Left lung (tissue), 10 donors: ENCODE data around the gene TMEM131L. TPM values are rescaled to one million over a fixed set of nuclear protein-coding genes. Genes with fewer than 3 reads are reported as not detected.

Experiments used
- ATAC-seq: fragments of 200-7000 bp; cut with Tn5 transposase; one replicate; pipeline ENCODE4 v1.9.1; 2020; ENCODE audit warnings: moderate library complexity
- DNase-seq, 4 donors: peaks; one replicate each; pipeline ENCODE4 v3.0.0-alpha.2; 2013 to 2020
- H3K27ac ChIP-seq, 2 donors: fragments of 200-600 bp; sonication (generic) in 1 of 2; one replicate each; pipeline versions ENCODE4 v1.5.0 to v1.8.0; 2020 to 2021
- H3K27me3 ChIP-seq, 2 donors: fragments of 200-600 bp; sonication (generic) in 1 of 2; one replicate each; pipeline versions ENCODE4 v1.5.0 to v1.8.0; 2020 to 2021
- H3K36me3 ChIP-seq, 2 donors: fragments of 200-600 bp; sonication (generic) in 1 of 2; one replicate each; pipeline versions ENCODE4 v1.5.0 to v1.8.0; 2020 to 2021
- H3K4me1 ChIP-seq, 2 donors: fragments of 200-600 bp; one replicate each; pipeline ENCODE4 v1.8.0; 2021
- H3K4me3 ChIP-seq, 2 donors: fragments of 200-600 bp; sonication (generic) in 1 of 2; one replicate each; pipeline versions ENCODE4 v1.5.0 to v1.8.0; 2020 to 2021; ENCODE audit warnings: mild to moderate bottlenecking in 1 of 2
- H3K9me3 ChIP-seq, 2 donors: fragments of 200-600 bp; sonication (generic) in 1 of 2; one replicate each; pipeline versions ENCODE4 v1.5.0 to v1.8.0; 2020 to 2021
- CTCF ChIP-seq, 2 donors: fragments of 200-600 bp; sonication (generic) in 1 of 2; IDR thresholded peaks; one replicate each; pipeline versions ENCODE4 v1.5.0 to v1.8.0; 2021; ENCODE audit warnings: antibody characterized with exemption in 2 of 2
- intact Hi-C, 2 donors: fragments of 100-400 bp; cut with DNase I; formaldehyde crosslinking; loops; one replicate each; pipeline versions ENCODE4 v1.11.2 to v1.14.2; 2022
- polyA plus RNA-seq, 6 donors: library from polyadenylated mRNA; unstranded; fragments of 120-200 nt; gene quantifications; one replicate each; pipeline ENCODE4 v1.2.1, GENCODE V29; 2013; ENCODE audit not compliant: insufficient read length in 6 of 6
- total RNA-seq, 2 donors: library from RNA; stranded (reverse); fragmentation: NEBNext Ultra II Directional; extraction: Animal tissue kit (Norgen Biotek cat#: 25700); gene quantifications; one replicate each; pipeline ENCODE4 v1.2.1, GENCODE V29; 2021
- donor health status: DM: no; HTN: yes; CAD: no.
- donor health status: DM: no; HTN: no; CAD: no.

TMEM131L gene
- total and polyA plus RNA-seq, 8 donors = 17.6 to 34.2 (median 30.4) TPM

- ATAC-seq (peak; percentile 22), DNase-seq (no peak)
- no peaks in the 10 kb centered on the region for H3K9me3 ChIP-seq
- TF ChIP-seq CTCF (IDR thresholded peaks at IDR 0.05) = no peak
- peaks cover 0 to 4% of the 10 kb centered on the region in 2 donors for H3K4me1 ChIP-seq
- peaks cover 0 to 6% of the 10 kb centered on the region in 2 donors for H3K36me3 ChIP-seq
- no peak overlapping the region for H3K4me3 ChIP-seq
- intact Hi-C loops = no loop called here
- H3K27ac ChIP-seq = no peak overlapping the region
- no peaks in the 10 kb centered on the region for H3K27me3 ChIP-seq
Measured at GRCh38 chr4:153553155-153553818, 87.1 kb downstream of the TMEM131L start.

- Histone ChIP-seq H3K27me3 (no peaks in the 10 kb centered on the region), H3K36me3 (peaks cover 0 to 10% of the 10 kb centered on the region in 2 donors), H3K4me1 (peaks cover 0 to 4% of the 10 kb centered on the region in 2 donors), H3K27ac (no peak overlapping the region), H3K9me3 (no peaks in the 10 kb centered on the region), H3K4me3 (no peak overlapping the region)
- ATAC-seq (no peak), DNase-seq (no peak)
- no peak for TF ChIP-seq CTCF (IDR thresholded peaks at IDR 0.05)
- intact Hi-C loops = no loop called here
Measured at GRCh38 chr4:153553819-153554170, 87.6 kb downstream of the TMEM131L start.

DNA sequence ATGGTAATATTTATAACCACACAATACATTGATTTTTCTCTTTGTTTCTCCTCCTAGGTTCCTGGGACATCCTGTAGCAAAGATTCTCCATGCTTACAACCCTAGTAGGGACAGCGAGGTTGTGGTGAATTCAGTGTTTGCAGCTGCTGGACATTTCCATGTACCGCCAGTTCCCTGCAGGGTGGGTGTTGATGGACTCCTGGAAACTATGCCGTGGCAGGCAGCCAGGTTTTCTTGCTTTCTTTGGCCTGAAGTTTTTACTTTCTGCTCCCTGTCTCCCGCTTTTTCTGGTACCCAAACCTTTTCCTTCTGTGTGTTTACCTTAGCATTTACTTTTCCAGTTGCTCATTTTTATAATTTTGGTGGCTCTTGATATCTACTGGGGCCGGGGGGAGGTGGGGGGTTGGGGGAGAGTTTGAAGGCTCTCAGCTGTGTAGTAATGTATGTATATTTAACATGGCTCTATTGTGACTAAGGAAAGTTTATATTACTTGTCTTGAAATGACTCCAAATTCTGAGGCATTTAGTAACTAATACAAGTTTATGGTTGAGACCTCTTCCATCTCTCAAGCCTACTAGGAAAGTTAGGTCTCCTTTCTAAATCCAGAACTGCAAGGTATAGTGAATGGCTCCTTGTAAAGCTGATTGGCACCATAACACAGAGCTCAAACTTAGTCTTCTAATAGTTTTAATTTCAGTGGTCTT lies 89.7 kb downstream of the TMEM131L start:
- DNase-seq (peak in 3 of 4 donors; percentile 46 to 81 (median 80)), ATAC-seq (peak; percentile 26)
- Histone ChIP-seq H3K27ac (no peak overlapping the region), H3K4me1 (peaks cover 0 to 4% of the 10 kb centered on the region in 2 donors), H3K36me3 (peaks cover 0 to 24% of the 10 kb centered on the region in 2 donors), H3K4me3 (no peak overlapping the region), H3K27me3 (no peaks in the 10 kb centered on the region), H3K9me3 (no peaks in the 10 kb centered on the region)
- intact Hi-C loops = no loop called here
- no peak for TF ChIP-seq CTCF (IDR thresholded peaks at IDR 0.05)

GRCh38 chr4:153556435-153556815 lies 90.3 kb downstream of the TMEM131L start:
- TF ChIP-seq CTCF (IDR thresholded peaks at IDR 0.05) = no peak
- intact Hi-C loops = no loop called here
- peaks cover 0 to 24% of the 10 kb centered on the region in 2 donors for H3K36me3 ChIP-seq

DNA sequence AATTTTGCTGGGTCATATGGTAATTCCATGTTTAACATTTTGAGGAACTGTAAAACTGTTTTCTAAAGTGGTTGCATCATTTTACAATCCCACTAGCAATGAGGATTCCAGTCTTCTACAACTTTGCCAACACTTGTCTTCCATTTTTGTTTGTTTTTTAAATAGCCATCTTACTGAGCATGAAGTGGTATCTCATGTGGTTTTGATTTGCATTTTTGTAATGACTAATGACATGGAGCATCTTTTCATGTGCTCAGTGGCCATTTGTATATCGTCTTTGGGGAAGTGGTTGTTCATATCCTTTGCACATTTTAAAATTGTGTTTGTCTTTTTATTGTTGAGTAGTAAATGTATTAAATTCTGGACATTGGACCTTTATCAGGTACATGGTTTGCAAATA lies 94.7 kb downstream of the TMEM131L start:
- H3K27me3 ChIP-seq = no peaks in the 10 kb centered on the region
- intact Hi-C loops = no loop called here
- H3K36me3 ChIP-seq = peaks cover 0 to 24% of the 10 kb centered on the region in 2 donors
- TF ChIP-seq CTCF (IDR thresholded peaks at IDR 0.05) = no peak
- H3K4me1 ChIP-seq = no peaks in the 10 kb centered on the region
- no peaks in the 10 kb centered on the region for H3K9me3 ChIP-seq
- no peak for ATAC-seq
- no peak overlapping the region for H3K4me3 ChIP-seq
- DNase-seq = no peak
- H3K27ac ChIP-seq = no peak overlapping the region

More at GRCh38 chr4:153556435-153556815, 90.3 kb downstream of the TMEM131L start:
- no peak for DNase-seq
- H3K4me3 ChIP-seq = no peak overlapping the region
- H3K4me1 ChIP-seq = peaks cover 0 to 4% of the 10 kb centered on the region in 2 donors
- H3K27ac ChIP-seq = no peak overlapping the region
- no peaks in the 10 kb centered on the region for H3K9me3 ChIP-seq
- no peak for ATAC-seq
- H3K27me3 ChIP-seq = no peaks in the 10 kb centered on the region
